GM19452 (cell line): ENCODE results near the gene PCBP3.
"Not testable (repeated sequence)": the region's sequence is repeated elsewhere in the genome, so short reads cannot be mapped to it uniquely, and the experiment has no call there.

ENCODE experiments used
- ATAC-seq: cut with Tn5 transposase; IDR thresholded peaks from one replicate; pipeline ENCODE4 v1.9.1; 2021; ENCODE audit not compliant: unreplicated experiment

The PCBP3 gene

GRCh38 chr21:45939521-45940045 is 296.1 kb downstream of the PCBP3 start:
- ATAC-seq = no peak

- ATAC-seq = no peak
Measured at GRCh38 chr21:45940091-45940490, 296.6 kb downstream of the PCBP3 start.

GRCh38 chr21:45940621-45941337 is 297.3 kb downstream of the PCBP3 start:
- ATAC-seq = no peak

DNA sequence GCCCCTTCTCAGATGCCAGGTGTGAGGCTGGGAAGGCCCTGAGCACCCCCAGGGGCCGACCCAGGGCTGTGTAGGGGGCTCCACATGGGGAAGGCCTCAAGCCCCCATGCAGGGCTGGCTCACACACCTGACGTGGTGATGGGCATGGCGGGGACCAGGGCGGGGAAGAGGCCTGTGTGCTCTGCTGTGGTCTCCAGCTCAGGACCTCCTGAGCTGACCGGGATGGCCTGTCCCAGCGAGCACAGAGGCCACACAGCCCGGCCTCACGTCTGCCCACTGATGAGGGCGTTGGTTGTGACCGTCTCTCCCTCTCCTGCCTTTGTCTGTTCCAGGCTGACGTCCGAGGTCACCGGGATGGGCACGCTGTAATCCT is 297.8 kb downstream of the PCBP3 start:
- ATAC-seq = no peak

GRCh38 chr21:45941717-45942546 is 298.4 kb downstream of the PCBP3 start:
- no peak for ATAC-seq

GRCh38 chr21:45942755-45943629 is 299.5 kb downstream of the PCBP3 start:
- ATAC-seq = no peak

DNA sequence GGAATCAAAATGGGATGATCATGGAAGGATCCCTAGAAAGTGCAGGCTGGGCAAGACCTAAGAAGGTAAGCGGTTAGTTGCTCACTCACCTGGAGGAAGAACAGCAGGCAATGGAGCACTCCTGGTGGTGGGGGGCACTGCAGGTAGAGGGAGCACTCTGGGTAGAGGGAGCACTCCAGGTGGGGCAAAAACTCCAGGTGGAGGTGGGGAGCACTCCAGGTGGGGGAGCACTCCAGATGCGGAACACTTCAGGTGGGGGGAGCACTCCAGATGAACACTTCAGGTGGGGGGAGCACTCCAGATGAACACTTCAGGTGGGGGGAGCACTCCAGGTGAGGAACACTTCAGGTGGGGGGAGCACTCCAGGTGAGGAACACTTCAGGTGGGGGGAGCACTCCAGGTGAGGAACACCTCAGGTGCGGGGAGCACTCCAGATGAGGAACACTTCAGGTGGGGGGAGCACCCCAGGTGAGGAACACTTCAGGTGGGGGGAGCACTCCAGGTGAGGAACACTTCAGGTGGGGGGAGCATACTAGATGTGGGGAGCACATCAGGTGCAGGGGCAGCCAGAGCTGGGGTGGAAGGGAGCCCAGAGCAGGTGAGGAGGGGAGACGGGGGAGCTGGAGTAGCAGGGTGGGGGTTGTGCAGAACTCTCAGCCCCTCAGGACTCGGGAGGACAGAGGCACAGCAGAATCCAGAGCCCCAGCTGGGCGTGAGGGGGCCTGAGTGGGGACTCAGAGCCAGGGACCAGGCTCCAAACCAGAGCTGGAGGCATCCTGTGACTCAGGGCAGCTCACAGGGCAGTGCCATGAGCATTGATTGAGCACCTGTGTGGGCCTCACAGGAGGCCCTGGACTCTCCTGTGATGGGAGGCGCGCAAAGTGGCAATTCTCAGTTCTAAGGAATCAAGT is 300.4 kb downstream of the PCBP3 start:
- no peak for ATAC-seq

- ATAC-seq = no peak
Measured at GRCh38 chr21:45944601-45945000, 301.1 kb downstream of the PCBP3 start.

DNA sequence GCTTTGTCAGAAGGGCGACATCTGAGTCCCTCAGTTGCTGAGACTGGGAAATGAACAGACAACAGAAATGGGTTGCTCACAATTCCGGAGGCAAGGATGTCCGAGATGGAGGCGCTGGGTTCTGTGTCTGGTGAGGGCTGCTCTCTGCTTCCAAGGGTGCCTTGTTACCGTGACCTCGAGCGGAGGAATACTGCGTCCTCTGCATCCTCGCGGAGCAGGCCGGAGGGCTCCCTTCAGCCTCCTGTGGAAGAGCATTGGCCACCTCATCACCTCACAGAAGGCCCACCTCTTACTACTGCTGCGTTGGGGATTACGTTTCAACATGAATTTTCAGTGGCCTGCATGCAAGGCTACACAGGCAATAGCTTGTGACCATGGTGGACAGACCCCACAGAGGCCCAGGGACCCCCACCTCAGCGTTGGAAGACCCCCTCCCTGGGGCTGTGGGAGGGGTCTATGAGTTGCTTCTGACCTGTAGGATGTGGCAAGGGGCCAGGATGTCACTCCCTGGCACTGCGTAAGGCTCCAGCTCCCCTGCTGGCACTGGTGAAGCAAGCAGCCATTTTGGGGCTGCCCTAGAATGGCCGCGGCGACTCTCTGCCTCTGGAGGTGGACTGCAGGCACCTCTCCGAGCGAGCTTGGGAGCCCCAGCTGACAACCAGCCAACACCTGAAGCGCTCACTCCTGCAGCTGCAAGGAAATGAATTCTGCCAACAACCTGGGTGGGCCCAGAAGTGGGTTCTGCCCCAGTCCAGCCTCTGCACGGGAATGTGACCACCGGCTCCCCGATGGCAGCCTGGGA is 301.7 kb downstream of the PCBP3 start:
- no peak for ATAC-seq

DNA sequence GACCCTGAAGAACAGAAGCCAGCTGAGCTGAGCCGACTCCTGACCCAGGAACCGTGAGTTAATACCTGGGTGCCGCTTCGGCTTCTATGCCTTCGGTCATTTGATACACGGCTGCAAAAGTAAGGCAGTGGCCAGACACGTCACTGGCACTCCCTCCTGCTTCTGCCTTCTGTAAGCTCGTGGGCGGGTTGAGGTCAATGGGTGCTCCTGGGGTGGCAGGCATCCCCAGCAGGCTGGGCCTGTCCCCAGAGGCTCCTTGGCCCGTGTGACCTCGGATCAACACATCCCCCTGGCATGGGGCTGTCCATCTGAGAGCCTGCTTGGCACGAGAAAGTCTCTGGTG is 302.3 kb downstream of the PCBP3 start:
- ATAC-seq = no peak

DNA sequence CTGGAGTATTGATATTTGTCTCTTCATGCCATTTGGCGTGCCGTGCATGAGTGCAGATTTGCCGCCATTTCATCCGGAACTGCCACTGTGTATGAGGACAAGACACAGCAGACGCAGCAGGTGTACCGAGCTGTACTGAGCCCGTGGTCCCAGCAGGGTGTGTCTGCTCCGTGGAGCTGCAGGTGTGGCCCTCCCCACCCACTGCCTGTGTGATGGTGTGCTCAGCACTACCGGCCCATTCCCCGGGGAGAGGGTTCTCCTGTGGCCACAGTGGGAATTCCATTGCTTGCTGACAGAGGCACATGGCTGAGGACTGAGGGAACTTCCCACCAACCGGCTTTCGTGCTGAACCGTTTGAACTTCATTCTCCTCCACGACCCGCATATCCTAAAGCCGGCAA is 303.8 kb downstream of the PCBP3 start:
- no peak for ATAC-seq

GRCh38 chr21:45947716-45948255 is 304.3 kb downstream of the PCBP3 start:
- no peak for ATAC-seq

- no peak for ATAC-seq
Measured at GRCh38 chr21:45948576-45949141, 305.1 kb downstream of the PCBP3 start.

- ATAC-seq = no peak
Measured at GRCh38 chr21:45949928-45950739, 306.6 kb downstream of the PCBP3 start.

DNA sequence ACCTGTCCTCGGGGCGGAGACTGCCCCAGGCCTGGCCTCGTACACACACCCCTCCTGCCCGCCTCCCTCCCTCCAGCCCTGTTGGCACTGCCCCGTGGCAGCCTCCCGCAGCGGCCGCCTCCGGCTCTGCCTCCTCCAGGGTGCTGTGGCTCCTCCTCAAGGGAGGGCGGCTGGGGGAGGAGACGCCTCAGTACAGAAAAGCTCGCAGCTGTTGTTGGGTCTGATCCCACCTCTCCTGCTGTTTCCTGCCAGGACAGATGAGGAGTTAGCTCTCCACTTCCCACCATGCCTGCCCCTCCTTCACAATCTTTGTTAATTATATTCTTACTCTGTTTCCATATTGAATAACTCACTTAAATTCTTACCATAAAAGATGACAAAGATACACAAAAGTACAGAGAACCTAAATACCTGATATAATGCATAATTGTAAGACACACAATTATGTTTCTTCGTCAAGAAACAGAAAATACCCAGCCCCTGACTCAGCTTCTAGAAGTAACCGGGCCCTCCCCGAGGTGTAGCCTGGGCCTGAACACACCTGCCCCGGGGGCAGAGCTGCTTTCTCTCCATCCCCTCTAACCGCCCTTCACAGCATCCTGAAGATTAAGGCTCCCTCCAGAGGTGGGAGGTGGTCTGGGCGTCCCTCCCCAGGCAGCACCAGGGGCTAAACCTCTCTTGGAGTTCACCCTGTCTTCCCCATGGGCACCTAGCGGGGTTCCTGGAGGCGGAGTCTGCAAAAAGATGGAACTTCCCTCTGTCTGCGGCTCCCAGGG is 307.4 kb downstream of the PCBP3 start:
- no peak for ATAC-seq

GRCh38 chr21:45951676-45952075 is 308.2 kb downstream of the PCBP3 start:
- no peak for ATAC-seq

DNA sequence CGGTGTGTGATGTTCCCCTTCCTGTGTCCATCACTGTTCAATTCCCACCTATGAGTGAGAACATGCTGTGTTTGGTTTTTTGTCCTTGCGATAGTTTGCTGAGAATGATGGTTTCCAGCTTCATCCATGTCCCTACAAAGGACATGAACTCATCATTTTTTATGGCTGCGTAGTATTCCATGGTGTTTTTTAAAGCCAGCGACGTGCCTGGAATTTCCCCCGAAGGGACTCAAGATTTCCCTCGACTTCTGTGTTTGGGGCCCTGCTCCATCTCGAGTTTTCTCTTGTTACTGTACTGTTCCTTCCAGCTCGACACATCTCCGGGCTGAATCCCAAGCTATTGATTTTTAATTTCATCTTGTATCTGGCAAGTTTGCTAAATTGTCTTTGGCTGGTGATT is 309.0 kb downstream of the PCBP3 start:
- not testable (repeated sequence) for ATAC-seq
